Measurements from ENCODE around the gene DENND2C.

The DENND2C gene

DNA sequence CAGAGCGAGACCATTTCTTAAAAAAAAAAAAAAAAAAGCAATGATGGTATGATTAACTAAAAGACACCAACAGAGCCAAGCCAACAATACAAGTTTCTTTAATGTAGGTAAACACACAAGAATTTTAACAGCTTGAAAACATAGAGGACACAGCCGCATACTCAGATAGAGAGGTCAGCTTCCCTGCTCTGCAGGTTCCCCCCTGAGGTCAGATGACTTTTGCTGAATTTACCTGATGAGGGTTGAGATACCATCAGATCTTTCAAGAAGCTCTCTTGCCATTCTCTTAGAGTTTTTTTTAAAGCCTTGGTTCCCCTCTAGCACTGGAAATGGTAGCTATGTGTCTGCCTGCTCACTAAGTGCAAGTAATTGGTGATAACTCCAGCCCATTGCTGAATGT lies 119.5 kb downstream of the DENND2C start:
- no peak for DNase-seq (ENCODE audit: extremely low read depth in 1 of 2, low read depth in 1 of 2)

DNA sequence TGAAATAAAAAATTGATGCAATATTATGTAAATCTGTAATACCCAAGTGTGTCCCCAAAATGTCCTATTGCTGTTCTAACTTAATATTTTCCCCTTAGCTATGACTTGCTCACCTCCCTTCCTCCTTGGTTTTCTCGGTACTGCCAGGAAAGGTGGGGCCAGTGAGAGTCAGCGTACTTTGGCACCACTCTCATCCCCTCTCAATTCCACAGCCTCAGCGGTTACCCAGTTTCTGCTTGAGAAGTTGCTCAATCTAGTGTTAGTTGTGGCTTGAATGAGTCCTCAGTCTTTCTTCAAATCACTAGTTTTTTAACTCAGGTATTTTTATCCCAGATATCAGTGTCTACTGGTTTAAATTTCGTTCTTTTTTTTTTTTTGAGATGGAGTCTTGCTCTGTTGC lies 120.7 kb downstream of the DENND2C start:
- no peak for DNase-seq (ENCODE audit: extremely low read depth in 1 of 2, low read depth in 1 of 2)

DNA sequence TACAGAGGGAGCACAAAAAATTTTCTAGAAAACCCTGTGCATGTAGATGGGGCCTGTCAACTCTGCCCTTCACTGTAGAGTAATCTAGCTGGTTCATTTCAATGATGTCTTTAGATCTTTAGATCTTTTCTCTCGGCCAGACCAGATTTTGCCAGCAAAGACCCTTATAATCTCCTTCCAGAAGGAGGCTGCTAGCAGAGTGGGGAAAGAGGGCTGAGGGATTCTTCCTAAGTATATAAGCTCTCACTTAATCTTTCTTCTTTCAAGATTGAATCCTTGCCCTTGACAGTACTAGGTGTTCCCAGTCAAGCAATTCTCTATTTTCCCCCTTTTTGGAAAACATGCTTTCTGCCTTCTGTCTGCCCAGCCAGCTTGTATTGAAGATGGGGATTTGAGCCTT lies 122.8 kb downstream of the DENND2C start:
- DNase-seq (ENCODE audit: extremely low read depth in 1 of 2, low read depth in 1 of 2) = no peak

DNA sequence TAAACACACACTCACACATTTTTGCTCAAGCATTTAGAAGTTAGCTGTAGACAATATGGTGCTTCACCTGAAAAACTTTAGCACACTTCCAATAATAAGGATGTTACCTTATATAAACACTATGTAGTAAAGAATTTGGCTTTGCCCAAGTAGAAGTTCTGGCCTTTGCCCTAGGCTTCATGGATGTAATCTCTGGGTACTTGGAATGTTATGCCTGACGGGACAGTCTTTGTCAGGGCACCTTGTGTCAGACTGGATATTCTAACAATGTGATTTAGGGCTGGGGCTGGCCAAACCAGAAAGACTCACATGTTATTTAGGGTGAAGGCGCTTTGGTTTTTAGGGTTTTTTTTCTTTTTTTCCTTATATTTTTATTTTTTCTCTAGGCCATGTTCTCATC lies 124.1 kb downstream of the DENND2C start:
- DNase-seq (ENCODE audit: extremely low read depth in 1 of 2, low read depth in 1 of 2) = no peak

DNA sequence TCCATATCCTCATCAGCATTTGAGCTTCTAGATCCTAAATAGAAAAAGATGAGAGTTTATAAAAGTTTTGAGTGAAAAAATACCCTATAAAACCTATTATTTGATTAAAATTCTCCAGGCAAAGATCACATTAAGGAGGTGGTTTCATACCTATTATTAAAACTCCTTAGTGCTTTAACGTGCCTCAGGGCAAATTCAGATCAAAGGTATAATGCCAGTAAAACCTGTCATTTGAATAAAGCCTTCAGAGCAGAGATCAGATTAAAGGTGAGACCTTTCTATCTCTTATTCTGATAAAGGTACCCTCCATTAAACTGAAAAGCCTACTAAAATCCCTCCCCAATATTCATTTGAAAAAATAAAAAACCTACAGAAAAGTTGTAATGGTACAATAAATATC lies 124.5 kb downstream of the DENND2C start:
- no peak for DNase-seq (ENCODE audit: extremely low read depth in 1 of 2, low read depth in 1 of 2)

DNA sequence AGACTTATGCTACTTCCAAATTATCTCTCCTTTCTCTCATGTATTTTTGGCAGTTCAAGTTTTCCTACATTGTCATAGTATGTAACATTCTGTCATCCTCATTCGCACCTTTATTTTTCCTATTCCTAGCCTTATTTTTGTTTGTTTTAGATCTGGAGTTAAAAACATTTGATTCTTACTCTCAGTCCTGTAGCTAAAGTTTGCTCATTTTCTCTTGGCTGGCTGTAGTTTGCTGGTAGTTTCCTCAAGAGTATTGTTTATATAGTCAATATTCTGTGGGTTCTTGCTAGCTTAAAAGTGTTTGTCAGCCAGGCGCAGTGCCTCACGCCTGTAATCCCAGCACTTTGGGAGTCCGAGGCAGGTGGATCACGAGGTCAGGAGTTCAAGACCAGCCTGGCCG lies 129.0 kb downstream of the DENND2C start:
- DNase-seq (ENCODE audit: extremely low read depth in 1 of 2, low read depth in 1 of 2) = no peak

DNA sequence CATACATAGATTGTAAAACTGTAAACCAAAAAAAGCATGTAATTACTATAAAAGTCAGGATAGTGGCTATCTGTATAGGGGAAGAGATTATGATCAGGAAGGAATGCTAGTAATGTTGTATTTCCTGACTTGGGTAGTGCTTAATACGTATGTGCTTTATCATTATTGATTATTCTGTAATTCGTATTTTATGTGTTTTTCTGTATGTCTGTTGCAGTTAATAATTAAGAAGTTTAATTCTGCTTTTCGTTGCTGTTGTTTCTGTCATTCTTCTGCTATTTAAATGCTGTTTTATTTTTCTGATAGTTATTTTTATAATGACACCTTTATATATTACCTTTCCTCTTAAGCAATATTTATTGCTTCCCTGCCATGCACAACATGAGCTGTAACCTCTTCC lies 129.6 kb downstream of the DENND2C start:
- DNase-seq (ENCODE audit: extremely low read depth in 1 of 2, low read depth in 1 of 2) = no peak

DNA sequence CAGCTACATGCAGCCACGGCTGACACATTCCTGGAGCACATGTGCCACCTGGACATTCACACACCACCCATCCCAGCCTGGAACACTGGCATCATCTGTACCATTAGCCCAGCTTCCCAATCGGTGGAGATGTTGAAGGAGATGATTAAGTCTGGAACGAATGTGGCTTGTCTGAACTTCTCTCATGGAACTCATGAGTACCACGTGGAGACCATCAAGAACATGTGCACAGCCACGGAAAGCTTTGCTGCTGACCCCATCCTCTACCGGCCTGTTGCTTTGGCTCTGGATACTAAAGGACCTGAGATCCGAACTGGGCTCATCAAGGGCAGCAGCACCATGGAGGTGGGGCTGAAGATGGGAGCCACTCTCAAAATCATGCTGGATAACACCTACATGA lies 133.8 kb downstream of the DENND2C start:
- DNase-seq (ENCODE audit: extremely low read depth in 1 of 2, low read depth in 1 of 2) = no peak

DNA sequence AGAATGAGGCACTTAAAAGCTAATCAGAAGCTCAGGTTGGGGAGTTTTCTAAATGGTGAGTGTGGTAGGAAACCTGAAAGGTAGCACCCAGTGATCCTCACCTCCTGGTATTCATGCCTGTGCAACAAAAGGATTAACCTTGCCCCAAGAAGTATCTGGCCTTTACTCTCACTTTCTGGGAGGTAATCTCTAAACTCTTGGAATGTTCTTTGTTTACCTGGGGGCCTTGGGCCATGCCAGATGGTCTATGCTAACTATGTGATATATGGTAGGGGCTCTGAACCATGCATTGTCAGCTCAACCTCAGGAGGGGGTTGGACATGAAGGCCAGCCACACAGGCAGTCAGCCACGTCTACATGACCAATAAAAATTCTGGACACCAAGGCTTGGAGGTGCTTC lies 134.4 kb downstream of the DENND2C start:
- DNase-seq (ENCODE audit: extremely low read depth in 1 of 2, low read depth in 1 of 2) = no peak
